Fibroblast of lung (primary cell): ENCODE data around the gene OGDHL. TPM values are rescaled to one million over a fixed set of nuclear protein-coding genes. Genes with fewer than 3 reads are reported as not detected.

ENCODE experiments used
- DNase-seq, 2 donors: peaks; one replicate each; pipeline versions ENCODE4 v3.0.0 to v3.0.0-alpha.2; 2010; ENCODE audit warnings: low read depth in 2 of 2
- H2AFZ ChIP-seq: 2 replicates; pipeline ENCODE4 v1.5.1; 2012; ENCODE audit warnings: low read length, control low read depth, inconsistent platforms
- H3K27ac ChIP-seq: 2 replicates; pipeline ENCODE4 v1.5.1; 2011; ENCODE audit warnings: low read length, control low read depth; ENCODE audit not compliant: insufficient read depth
- H3K27me3 ChIP-seq: 2 replicates; pipeline ENCODE4 v1.5.1; 2011; ENCODE audit warnings: mild to moderate bottlenecking, low read length; ENCODE audit not compliant: control insufficient read depth, insufficient read depth
- H3K36me3 ChIP-seq: 2 replicates; pipeline ENCODE4 v1.5.1; 2011; ENCODE audit warnings: low read length; ENCODE audit not compliant: control insufficient read depth, insufficient read depth
- H3K4me1 ChIP-seq: 2 replicates; pipeline ENCODE4 v1.5.1; 2011; ENCODE audit warnings: low read length; ENCODE audit not compliant: control insufficient read depth, insufficient read depth; ENCODE audit errors: extremely low read depth
- H3K4me2 ChIP-seq: 2 replicates; pipeline ENCODE4 v1.5.1; 2011; ENCODE audit warnings: low read length, control low read depth; ENCODE audit not compliant: insufficient read depth; ENCODE audit errors: extremely low read depth
- H3K4me3 ChIP-seq, 4 experiments: fragments of 200-600 bp in 1 of 4; sonication (generic) in 1 of 4; replicated peaks in 1 of 4; 2 replicates each; pipeline ENCODE4 v1.5.1; 2011 to 2016; ENCODE audit warnings: low read length in 4 of 4, low read depth in 3 of 4, mild to moderate bottlenecking in 3 of 4, control low read depth in 2 of 4, inconsistent platforms in 1 of 4, mixed read lengths in 1 of 4; ENCODE audit not compliant: insufficient read depth in 1 of 4; ENCODE audit errors: control extremely low read depth in 1 of 4
- H3K79me2 ChIP-seq: 2 replicates; pipeline ENCODE4 v1.5.1; 2012; ENCODE audit warnings: mild to moderate bottlenecking, low read length, inconsistent platforms; ENCODE audit not compliant: control insufficient read depth, insufficient read depth
- H3K9ac ChIP-seq: 2 replicates; pipeline ENCODE4 v1.5.1; 2011; ENCODE audit warnings: mild to moderate bottlenecking, low read length, control low read depth; ENCODE audit not compliant: insufficient read depth
- H3K9me3 ChIP-seq: 2 replicates; pipeline ENCODE4 v1.5.1; 2012; ENCODE audit warnings: low read depth, low read length; ENCODE audit not compliant: control insufficient read depth, insufficient read depth
- H4K20me1 ChIP-seq: 2 replicates; pipeline ENCODE4 v1.5.1; 2011; ENCODE audit warnings: low read length; ENCODE audit not compliant: control insufficient read depth, insufficient read depth; ENCODE audit errors: extremely low read depth
- CTCF ChIP-seq, 2 donors: IDR thresholded peaks in 1 of 2; conservative IDR thresholded peaks in 1 of 2; 1 replicate in 1 of 2; 2 replicates in 1 of 2; pipeline ENCODE4 v1.5.1; 2011 to 2012; ENCODE audit warnings: low read length in 2 of 2, control low read depth in 1 of 2, inconsistent platforms in 1 of 2, low read depth in 1 of 2, mild to moderate bottlenecking in 1 of 2
- EZH2 ChIP-seq: IDR thresholded peaks from 2 replicates; pipeline ENCODE4 v1.5.1; 2012; ENCODE audit warnings: low read length, control low read depth, mild to moderate bottlenecking; ENCODE audit errors: missing control alignments
- polyA plus RNA-seq, 2 donors: library from polyadenylated mRNA; depleted of rRNA in 1 of 2; stranded (reverse) in 1 of 2; unstranded in 1 of 2; fragments of >200 nt; gene quantifications; 2 replicates each; pipeline ENCODE4 v1.2.1, GENCODE V29; 2011 to 2012; ENCODE audit warnings: missing spikeins in 1 of 2
- total RNA-seq: library from RNA; depleted of rRNA; stranded (reverse); fragments of >200 nt; gene quantifications from 2 replicates; pipeline ENCODE4 v1.2.1, GENCODE V29; 2014

OGDHL gene
- total and polyA plus RNA-seq, 2 donors (not counting 1 experiment from before 2014, with no cell fraction given), result under 0.01 to 0.06 TPM

GRCh38 chr10:49748006-49748405, 14.1 kb downstream of the OGDHL start:
- Histone ChIP-seq H3K9ac (no peak overlapping the region), H3K4me3 (no peak overlapping the region), H2AFZ (no peak overlapping the region), H3K9me3 (no peaks in the 10 kb centered on the region), H3K4me1 (no peaks in the 10 kb centered on the region), H4K20me1 (no peaks in the 10 kb centered on the region), H3K79me2 (no peaks in the 10 kb centered on the region), H3K36me3 (no peaks in the 10 kb centered on the region), H3K27ac (no peak overlapping the region), H3K27me3 (no peaks in the 10 kb centered on the region), H3K4me2 (no peak overlapping the region)
- TF ChIP-seq CTCF (conservative IDR thresholded peaks at IDR 0.05 in 1 of 2, IDR thresholded peaks at IDR 0.05 in 1 of 2; ENCODE audit: low read depth in 1 of 2, low read length in 2 of 2), result no peak
- no peak for TF ChIP-seq EZH2
- no peak for DNase-seq

- no peaks in the 10 kb centered on the region for H3K4me1 ChIP-seq
- H3K4me3 ChIP-seq, result no peak overlapping the region
- no peak overlapping the region for H2AFZ ChIP-seq
- H3K27me3 ChIP-seq, result no peaks in the 10 kb centered on the region
- H3K36me3 ChIP-seq, result no peaks in the 10 kb centered on the region
- no peak for TF ChIP-seq EZH2
- TF ChIP-seq CTCF (conservative IDR thresholded peaks at IDR 0.05 in 1 of 2, IDR thresholded peaks at IDR 0.05 in 1 of 2; ENCODE audit: low read depth in 1 of 2, low read length in 2 of 2), result no peak
- H4K20me1 ChIP-seq, result no peaks in the 10 kb centered on the region
- no peaks in the 10 kb centered on the region for H3K79me2 ChIP-seq
- H3K9me3 ChIP-seq, result no peaks in the 10 kb centered on the region
- no peak overlapping the region for H3K9ac ChIP-seq
- no peak overlapping the region for H3K4me2 ChIP-seq
- no peak overlapping the region for H3K27ac ChIP-seq
- DNase-seq, result no peak
Observed at GRCh38 chr10:49747303-49747646, 14.8 kb downstream of the OGDHL start.

GRCh38 chr10:49746626-49747302, 15.4 kb downstream of the OGDHL start:
- Histone ChIP-seq H3K27me3 (no peaks in the 10 kb centered on the region), H3K9me3 (no peaks in the 10 kb centered on the region), H3K36me3 (no peaks in the 10 kb centered on the region), H3K4me2 (no peak overlapping the region), H3K4me1 (no peaks in the 10 kb centered on the region), H4K20me1 (no peaks in the 10 kb centered on the region), H2AFZ (no peak overlapping the region), H3K27ac (no peak overlapping the region), H3K9ac (no peak overlapping the region), H3K79me2 (no peaks in the 10 kb centered on the region), H3K4me3 (no peak overlapping the region)
- DNase-seq, result no peak
- no peak for TF ChIP-seq CTCF (conservative IDR thresholded peaks at IDR 0.05 in 1 of 2, IDR thresholded peaks at IDR 0.05 in 1 of 2; ENCODE audit: low read depth in 1 of 2, low read length in 2 of 2)
